Hematopoietic multipotent progenitor cell treated with erythropoietin and hydrocortisone succinate and interleukin-3 and kit ligand, for 4 days (in vitro differentiated cells): ENCODE results near the gene FGF8.

ENCODE experiments used
- DNase-seq: peaks from one replicate; pipeline ENCODE4 v3.0.0-alpha.2; 2015

FGF8 gene

GRCh38 chr10:101781984-101782810 is 6.3 kb upstream of the FGF8 start:
- no peak for DNase-seq

- DNase-seq: no peak
Observed at GRCh38 chr10:101781655-101781983, 5.7 kb upstream of the FGF8 start.

- peak; percentile 88 for DNase-seq
Observed at GRCh38 chr10:101780818-101781654, 5.1 kb upstream of the FGF8 start.

GRCh38 chr10:101780187-101780817 is 4.4 kb upstream of the FGF8 start:
- no peak for DNase-seq

- DNase-seq: peak; percentile 89
Observed at GRCh38 chr10:101779544-101780186, 3.8 kb upstream of the FGF8 start.

- DNase-seq: peak; percentile 67
Observed at GRCh38 chr10:101778781-101779543, 3.0 kb upstream of the FGF8 start.

GRCh38 chr10:101778151-101778780 is 2.4 kb upstream of the FGF8 start:
- no peak for DNase-seq

- no peak for DNase-seq
Observed at GRCh38 chr10:101777619-101778145, 1.8 kb upstream of the FGF8 start.

GRCh38 chr10:101776161-101776817 is 375 bp upstream of the FGF8 start:
- DNase-seq: no peak

GRCh38 chr10:101774589-101775272 is 1.2 kb downstream of the FGF8 start:
- DNase-seq: no peak

GRCh38 chr10:101773923-101774588 is 1.9 kb downstream of the FGF8 start:
- no peak for DNase-seq

GRCh38 chr10:101772895-101773761 is 2.8 kb downstream of the FGF8 start:
- DNase-seq: no peak

GRCh38 chr10:101772017-101772894 is 3.7 kb downstream of the FGF8 start:
- DNase-seq: no peak

- DNase-seq: no peak
Observed at GRCh38 chr10:101771380-101771779, 4.5 kb downstream of the FGF8 start.

GRCh38 chr10:101770331-101771215 is 5.3 kb downstream of the FGF8 start:
- no peak for DNase-seq

- no peak for DNase-seq
Observed at GRCh38 chr10:101769541-101770180, 6.3 kb downstream of the FGF8 start.
